A549 (cell line): ENCODE data around the gene CEP83. TPM values are rescaled to one million over a fixed set of nuclear protein-coding genes. Genes with fewer than 3 reads are reported as not detected.
"Not testable (repeated sequence)": the region's sequence is repeated elsewhere in the genome, so short reads cannot be mapped to it uniquely, and the experiment has no call there.

Experiments
- ATAC-seq, 2 experiments: fragments of 200-7000 bp in 1 of 2; fragments of >200 bp in 1 of 2; cut with Nextera tagmentation in 1 of 2; cut with Tn5 transposase in 1 of 2; 3 replicates each; pipeline versions ENCODE4 v1.8.0 to v1.9.1; 2018 to 2020; ENCODE audit warnings: mild to moderate bottlenecking in 1 of 2, moderate library complexity in 1 of 2
- CTCF ChIA-PET: fragments of 300-600 bp; sonication (Branson Sonifier 250); formaldehyde crosslinking; extraction: SDS; loops from one replicate; lab custom pipeline; 2021; ENCODE audit warnings: antibody characterized with exemption, inconsistent platforms; lab: Yijun Ruan, JAX
- POLR2A ChIA-PET: fragments of 350-600 bp; formaldehyde crosslinking; extraction: SDS; loops from one replicate; lab custom pipeline; 2021; ENCODE audit warnings: antibody characterized with exemption, inconsistent platforms; lab: Yijun Ruan, JAX
- DNase-seq, 2 experiments: peaks; one replicate each; pipeline versions ENCODE4 v3.0.0 to v3.0.0-alpha.2; 2011 to 2016; ENCODE audit warnings: low read depth in 1 of 2, low spot score in 1 of 2
- FAIRE-seq: peaks from 2 replicates; lab custom pipeline; 2011; peaks lifted over from hg19 to GRCh38; lab: Jason Lieb, UNC
- H3K27ac ChIP-seq, 2 experiments: fragments of >200 bp; sonication (Bioruptor Twin); formaldehyde crosslinking; 3 replicates each; pipeline ENCODE4 v1.5.1; 2016 to 2017
- H3K4me1 ChIP-seq: fragments of >200 bp; sonication (Bioruptor Twin); formaldehyde crosslinking; 3 replicates; pipeline ENCODE4 v1.6.1; 2016
- H3K4me2 ChIP-seq: fragments of >200 bp; sonication (Bioruptor Twin); formaldehyde crosslinking; 3 replicates; pipeline ENCODE4 v1.6.1; 2016
- H3K4me3 ChIP-seq: fragments of >200 bp; sonication (Bioruptor Twin); formaldehyde crosslinking; 3 replicates; pipeline ENCODE4 v1.5.1; 2016
- H3K9me3 ChIP-seq: fragments of >200 bp; sonication (Bioruptor Twin); formaldehyde crosslinking; 3 replicates; pipeline ENCODE4 v1.6.1; 2016
- BHLHE40 ChIP-seq: IDR thresholded peaks from 2 replicates; pipeline ENCODE4 v1.6.1; 2012; ENCODE audit warnings: low read depth, low read length, inconsistent platforms
- CBX2 ChIP-seq: fragments of 200-600 bp; sonication (generic); IDR thresholded peaks from 2 replicates; pipeline ENCODE4 v1.6.1; 2016; ENCODE audit warnings: low read depth, mild to moderate bottlenecking, borderline replicate concordance
- CBX8 ChIP-seq: fragments of 200-600 bp; sonication (generic); IDR thresholded peaks from 2 replicates; pipeline ENCODE4 v1.6.1; 2016
- CHD4 ChIP-seq: fragments of 200-600 bp; sonication (generic); IDR thresholded peaks from 2 replicates; pipeline ENCODE4 v1.6.1; 2016; ENCODE audit warnings: antibody characterized with exemption, mild to moderate bottlenecking, borderline replicate concordance
- CTCF ChIP-seq: fragments of >200 bp; sonication (Bioruptor Twin); formaldehyde crosslinking; IDR thresholded peaks from 3 replicates; pipeline ENCODE4 v1.5.1; 2016
- FOSB ChIP-seq: fragments of 250-450 bp; sonication (Bioruptor Pico); IDR thresholded peaks from 2 replicates; pipeline ENCODE4 v1.5.0; 2020; ENCODE audit warnings: mild to moderate bottlenecking, moderate library complexity
- GATA3 ChIP-seq: IDR thresholded peaks from 2 replicates; pipeline ENCODE4 v1.6.1; 2012; ENCODE audit warnings: borderline replicate concordance
- HES2 ChIP-seq: fragments of >200 bp; sonication (Bioruptor Twin); formaldehyde crosslinking; IDR thresholded peaks from 2 replicates; pipeline ENCODE4 v1.6.1; 2016
- HEYL ChIP-seq: fragments of 250-450 bp; sonication (Bioruptor Pico); IDR thresholded peaks from 2 replicates; pipeline ENCODE4 v1.8.0; 2021; ENCODE audit warnings: mild to moderate bottlenecking, moderate library complexity
- KDM1A ChIP-seq: fragments of 200-600 bp; sonication (generic); IDR thresholded peaks from 2 replicates; pipeline ENCODE4 v1.6.1; 2016; ENCODE audit warnings: low read depth, mild to moderate bottlenecking
- MAFK ChIP-seq: fragments of 450-650 bp; IDR thresholded peaks from 2 replicates; pipeline ENCODE4 v1.6.1; 2014; ENCODE audit not compliant: partially characterized antibody
- NFE2L2 ChIP-seq: fragments of 150-350 bp; conservative IDR thresholded peaks from 2 replicates; pipeline ENCODE4 v1.6.1; 2014; ENCODE audit warnings: low read length
- NPAS2 ChIP-seq: fragments of 250-450 bp; sonication (Bioruptor Pico); IDR thresholded peaks from 2 replicates; pipeline ENCODE4 v1.8.0; 2022; ENCODE audit warnings: mild to moderate bottlenecking, moderate library complexity, borderline replicate concordance
- NR3C1 ChIP-seq: fragments of >200 bp; sonication (Bioruptor Twin); formaldehyde crosslinking; IDR thresholded peaks from 3 replicates; pipeline ENCODE4 v1.6.1; 2017
- PBX3 ChIP-seq: IDR thresholded peaks from 2 replicates; pipeline ENCODE4 v1.6.1; 2012
- POLR2A ChIP-seq: IDR thresholded peaks from 2 replicates; pipeline ENCODE4 v1.6.1; 2012; ENCODE audit warnings: mild to moderate bottlenecking, low read length
- RARB ChIP-seq: fragments of 250-450 bp; sonication (Bioruptor Pico); IDR thresholded peaks from 2 replicates; pipeline ENCODE4 v1.8.0; 2021; ENCODE audit warnings: mild to moderate bottlenecking, moderate library complexity
- RFX5 ChIP-seq: fragments of 450-650 bp; IDR thresholded peaks from 2 replicates; pipeline ENCODE4 v1.7.1; 2014; ENCODE audit warnings: antibody characterized with exemption, mild to moderate bottlenecking, moderate library complexity
- RNF2 ChIP-seq: fragments of 200-600 bp; sonication (generic); IDR thresholded peaks from 2 replicates; pipeline ENCODE4 v1.6.1; 2016; ENCODE audit warnings: low read depth, mild to moderate bottlenecking, antibody characterized with exemption, moderate library complexity, borderline replicate concordance
- TFCP2L1 ChIP-seq: fragments of 250-450 bp; sonication (Bioruptor Pico); IDR thresholded peaks from 2 replicates; pipeline ENCODE4 v1.5.0; 2021; ENCODE audit warnings: mild to moderate bottlenecking
- USF2 ChIP-seq: fragments of 450-650 bp; IDR thresholded peaks from 2 replicates; pipeline ENCODE4 v1.6.1; 2014; ENCODE audit warnings: antibody characterized with exemption
- ZSCAN20 ChIP-seq: fragments of 250-450 bp; sonication (Bioruptor Pico); IDR thresholded peaks from 2 replicates; pipeline ENCODE4 v1.8.0; 2022; ENCODE audit warnings: mild to moderate bottlenecking, moderate library complexity
- WGBS: methylation state at CpG from one replicate; pipeline ENCODE4 v1.1.6; 2017; ENCODE audit errors: missing lambda C conversion rate; 5-methylcytosine and 5-hydroxymethylcytosine counted together
- polyA plus RNA-seq, 4 experiments: library from polyadenylated mRNA; depleted of rRNA in 3 of 4; stranded (reverse); fragments of >200 nt; fragmentation: RNase III in 1 of 4; extraction: RNeasy Plus Mini Kit Qiagen cat#74134 plus additional on column Dnase treatment in 1 of 4; gene quantifications; 2 replicates in 3 of 4; 3 replicates in 1 of 4; pipeline ENCODE4 v1.2.3, GENCODE V29; 2011 to 2017

CEP83 gene
- polyA plus RNA-seq, 2 of the 4 experiments (the other 2 are of a cell fraction), result 8.5 to 21.4 TPM

- Histone ChIP-seq H3K4me3 (no peak overlapping the region), H3K4me1 (no peaks in the 10 kb centered on the region), H3K27ac (no peak overlapping the region)
- DNase-seq, result no peak
- ChIA-PET POLR2A (no interaction called here), CTCF (interaction anchor here (0.6 kb wide), 1 partner anchor 27 kb away, joined by 3 read pairs; no protein-coding TSS in a partner anchor)
- ATAC-seq, result no peak
- FAIRE-seq, result no peak
- TF ChIP-seq NR3C1 (no peak), NFE2L2 (no peak), USF2 (no peak), MAFK (no peak), BHLHE40 (no peak), RNF2 (no peak), HES2 (no peak), HEYL (CRISPR knock-in tag) (no peak), CBX2 (no peak), RARB (CRISPR knock-in tag) (no peak), PBX3 (no peak), FOSB (no peak), NPAS2 (no peak), CTCF (no peak), GATA3 (no peak)
- TF ChIP-seq, all 56 proteins: peak for 0
- Histone ChIP-seq H3K9me3 (peaks cover 42% of the 10 kb centered on the region), H3K4me2 (no peak overlapping the region)
These were observed 139.6 kb downstream of the CEP83 start for GRCh38 chr12:94320109-94320508.

- no peak for FAIRE-seq
- 97% methylated on average over 1 of the region's 1 CpG for WGBS
- POLR2A ChIA-PET, result no interaction called here
- no peak for TF ChIP-seq USF2
- no peak for TF ChIP-seq CBX8
- TF ChIP-seq TFCP2L1 (CRISPR knock-in tag), result no peak
- TF ChIP-seq POLR2A, result no peak
- no peak for TF ChIP-seq RFX5
- TF ChIP-seq CHD4, result no peak
- no peak for TF ChIP-seq KDM1A
- no peak for TF ChIP-seq ZSCAN20 (CRISPR knock-in tag)
- DNase-seq, result no peak
- Histone ChIP-seq H3K27ac (no peak overlapping the region), H3K4me1 (no peaks in the 10 kb centered on the region), H3K4me2 (no peak overlapping the region), H3K4me3 (no peak overlapping the region), H3K9me3 (peaks cover 42% of the 10 kb centered on the region)
- CTCF ChIA-PET, result interaction anchor here (0.6 to 0.9 kb wide), 2 partner anchors 184 to 216 kb away, joined by 3 to 4 read pairs; no protein-coding TSS in a partner anchor
- no peak for ATAC-seq
These were observed 141.5 kb downstream of the CEP83 start for GRCh38 chr12:94318181-94318580.

GRCh38 chr12:94316600-94316999 lies 143.1 kb downstream of the CEP83 start:
- H3K4me2 ChIP-seq, POLR2A ChIA-PET, H3K4me3 ChIP-seq, ATAC-seq, DNase-seq, H3K27ac ChIP-seq, FAIRE-seq, H3K4me1 ChIP-seq: not testable (repeated sequence)
- H3K9me3 ChIP-seq, result peaks cover 27% of the 10 kb centered on the region
- WGBS, result 91% methylated on average over 2 of the region's 2 CpGs
- CTCF ChIA-PET, result interaction anchor here (0.6 to 1.9 kb wide), 2 partner anchors 12 to 416 kb away, joined by 3 read pairs; no protein-coding TSS in a partner anchor
